Endothelial cell of umbilical vein (primary cell): ENCODE data around the gene ANO4. TPM values are rescaled to one million over a fixed set of nuclear protein-coding genes. Genes with fewer than 3 reads are reported as not detected.

Experiments
- Bru-seq: library from RNA; stranded (reverse); fragments of 400-500 nt; gene quantifications from one replicate; lab custom pipeline; 2021; lab: Mats Ljungman, UMichigan
- BruChase-seq, 2 experiments: library from RNA; stranded (reverse); fragments of 400-500 nt; gene quantifications; one replicate each; lab custom pipeline; 2021; lab: Mats Ljungman, UMichigan
- BruUV-seq: library from RNA; stranded (reverse); fragments of 400-500 nt; replicated peaks from 2 replicates; lab custom pipeline; 2021; lab: Mats Ljungman, UMichigan
- CTCF ChIA-PET: fragments of 300-600, 350-600 bp; sonication (Branson Sonifier 250); formaldehyde crosslinking; loops from one replicate; lab custom pipeline; 2021; ENCODE audit warnings: antibody characterized with exemption, inconsistent platforms; lab: Charles Lee
- POLR2A ChIA-PET: fragments of 300-600, 350-600 bp; sonication (Branson Sonifier 250); formaldehyde crosslinking; loops from one replicate; lab custom pipeline; 2021; ENCODE audit warnings: antibody characterized with exemption, inconsistent platforms; lab: Charles Lee
- DNase-seq: peaks from one replicate; pipeline ENCODE4 v3.0.0-alpha.2; 2011; ENCODE audit warnings: low read depth, low spot score
- FAIRE-seq: peaks from 2 replicates; lab custom pipeline; 2011; peaks lifted over from hg19 to GRCh38; lab: Jason Lieb, UNC
- H2AFZ ChIP-seq: 2 replicates; pipeline ENCODE4 v1.6.0; 2012; ENCODE audit warnings: low read depth, low read length, control low read depth, inconsistent platforms
- H3K27ac ChIP-seq: 2 replicates; pipeline ENCODE4 v1.5.1; 2011; ENCODE audit warnings: low read depth, mild to moderate bottlenecking, control low read depth, low read length, moderate library complexity; ENCODE audit not compliant: insufficient read depth
- H3K27me3 ChIP-seq, 2 experiments: 2 replicates each; pipeline versions ENCODE4 v1.6.0 to v1.6.1; 2011; ENCODE audit warnings: low read length in 2 of 2, mixed read lengths in 1 of 2; ENCODE audit not compliant: control insufficient read depth in 2 of 2, insufficient read depth in 2 of 2
- H3K36me3 ChIP-seq, 2 experiments: 2 replicates in 1 of 2; 3 replicates in 1 of 2; pipeline ENCODE4 v1.5.1; 2011; ENCODE audit warnings: low read length in 2 of 2, mild to moderate bottlenecking in 1 of 2, moderate library complexity in 1 of 2; ENCODE audit not compliant: control insufficient read depth in 2 of 2, insufficient read depth in 2 of 2; ENCODE audit errors: extremely low read depth in 1 of 2
- H3K4me1 ChIP-seq: 3 replicates; pipeline ENCODE4 v1.5.1; 2011; ENCODE audit warnings: mild to moderate bottlenecking, low read length; ENCODE audit not compliant: control insufficient read depth, insufficient read depth; ENCODE audit errors: extremely low read depth
- H3K4me2 ChIP-seq: 2 replicates; pipeline ENCODE4 v1.6.1; 2011; ENCODE audit warnings: low read length, control low read depth, mixed read lengths; ENCODE audit not compliant: insufficient read depth
- H3K4me3 ChIP-seq, 3 experiments: fragments of 200-600 bp in 1 of 3; sonication (generic), shearing (Covaris generic) in 1 of 3; replicated peaks in 1 of 3; 2 replicates each; pipeline ENCODE4 v1.5.1; 2011 to 2016; ENCODE audit warnings: control low read depth in 3 of 3, low read length in 3 of 3, mild to moderate bottlenecking in 2 of 3, inconsistent platforms in 1 of 3, low read depth in 1 of 3, moderate library complexity in 1 of 3; ENCODE audit not compliant: insufficient read depth in 1 of 3
- H3K79me2 ChIP-seq: 2 replicates; pipeline ENCODE4 v1.6.0; 2012; ENCODE audit warnings: low read length, inconsistent platforms; ENCODE audit not compliant: control insufficient read depth, insufficient read depth
- H3K9ac ChIP-seq: replicated peaks from 2 replicates; pipeline ENCODE3; 2011; ENCODE audit warnings: low read length, control low read depth; ENCODE audit not compliant: insufficient read depth; ENCODE audit errors: extremely low read depth
- H3K9me1 ChIP-seq: replicated peaks from 3 replicates; pipeline ENCODE4 v1.6.0; 2011; ENCODE audit warnings: mild to moderate bottlenecking, low read length; ENCODE audit not compliant: control insufficient read depth, insufficient read depth; ENCODE audit errors: extremely low read depth
- H3K9me3 ChIP-seq: replicated peaks from 2 replicates; pipeline ENCODE4 v1.5.1; 2012; ENCODE audit warnings: low read length, inconsistent platforms; ENCODE audit not compliant: control insufficient read depth, insufficient read depth
- H4K20me1 ChIP-seq: replicated peaks from 2 replicates; pipeline ENCODE3; 2011; ENCODE audit warnings: mild to moderate bottlenecking, low read length; ENCODE audit not compliant: control insufficient read depth, insufficient read depth; ENCODE audit errors: extremely low read depth
- EZH2 ChIP-seq: IDR thresholded peaks from 2 replicates; pipeline ENCODE4 v1.6.1; 2012; ENCODE audit warnings: borderline replicate concordance, low read depth, mild to moderate bottlenecking, moderate library complexity, low read length, inconsistent platforms; ENCODE audit not compliant: severe bottlenecking
- FOS ChIP-seq: IDR thresholded peaks from 2 replicates; pipeline ENCODE4 v1.6.1; 2011; ENCODE audit warnings: mild to moderate bottlenecking, low read length, moderate library complexity, borderline replicate concordance; ENCODE audit not compliant: insufficient read depth
- GATA2 ChIP-seq: IDR thresholded peaks from 2 replicates; pipeline ENCODE4 v1.7.0; 2011; ENCODE audit warnings: low read depth, mild to moderate bottlenecking, moderate library complexity, mixed read lengths, low read length; ENCODE audit not compliant: insufficient read length, insufficient read depth
- JUN ChIP-seq: IDR thresholded peaks from 2 replicates; pipeline ENCODE4 v1.6.1; 2011; ENCODE audit warnings: borderline replicate concordance, low read depth; ENCODE audit not compliant: insufficient read length, insufficient read depth
- MAX ChIP-seq: IDR thresholded peaks from 2 replicates; pipeline ENCODE4 v1.6.1; 2011; ENCODE audit not compliant: insufficient read depth, insufficient read length
- MYC ChIP-seq: IDR thresholded peaks from one replicate; pipeline ENCODE4 v1.6.1; 2011; ENCODE audit warnings: mild to moderate bottlenecking, low read depth, low read length
- POLR2A ChIP-seq: IDR thresholded peaks from 2 replicates; pipeline ENCODE4 v1.6.1; 2012; ENCODE audit warnings: low read depth, mild to moderate bottlenecking, control low read depth, low read length
- POLR2AphosphoS5 ChIP-seq: IDR thresholded peaks from 2 replicates; pipeline ENCODE4 v1.6.1; 2012; ENCODE audit warnings: low read depth, mild to moderate bottlenecking, control low read depth, low read length, moderate library complexity; ENCODE audit not compliant: insufficient read depth
- dilution Hi-C: fragments of 300-500 bp; cut with MboI; formaldehyde crosslinking; loops from one replicate; pipeline ENCODE4 v1.15.0; 2019; ENCODE audit warnings: low sequenced_read_pairs; ENCODE audit not compliant: extremely low pct_ligation_motif_present
- intact Hi-C: fragments of 100-400 bp; cut with micrococcal nuclease; formaldehyde crosslinking; loops from one replicate; pipeline ENCODE4 v1.10.0; 2022
- long read RNA-seq: library from polyadenylated mRNA; stranded (forward); transcript quantifications from one replicate; pipeline ENCODE4 v2.0.0, GENCODE V29; 2021
- polyA minus RNA-seq, 3 experiments: library from RNA; depleted of rRNA, polyadenylated mRNA; stranded (reverse); fragments of >200 nt; gene quantifications; 1 replicate in 1 of 3; 2 replicates in 2 of 3; pipeline ENCODE4 v1.2.3, GENCODE V29; 2011
- polyA plus RNA-seq, 4 experiments: library from polyadenylated mRNA; depleted of rRNA in 3 of 4; stranded (reverse) in 3 of 4; unstranded in 1 of 4; fragments of >200 nt; gene quantifications; 2 replicates each; pipeline versions ENCODE4 v1.2.1 to v1.2.3, GENCODE V29; 2011 to 2012; ENCODE audit warnings: missing spikeins in 1 of 4
- total RNA-seq: library from RNA; stranded (reverse); gene quantifications from 2 replicates; pipeline ENCODE4 v1.2.3, GENCODE V29; 2021
- TF ChIP-seq, protein P1 (sequence below), 2 donors: IDR thresholded peaks; 1 replicate in 1 of 2; 2 replicates in 1 of 2; pipeline ENCODE4 v1.5.1; 2011; ENCODE audit warnings: low read length in 2 of 2, mild to moderate bottlenecking in 2 of 2, moderate library complexity in 2 of 2, control low read depth in 1 of 2, inconsistent platforms in 1 of 2, low read depth in 1 of 2; ENCODE audit not compliant: insufficient read depth in 1 of 2; ENCODE audit errors: extremely low read depth in 1 of 2

ANO4 gene
- total RNA-seq, result 0.12 TPM in 1 of 2 replicates, not detected in the other
- 0.25 and 0.29 TPM in 2 replicates for polyA plus RNA-seq
- polyA plus RNA-seq (2011; cell fraction: cytosol; rRNA removed), result 0.24 and 0.32 TPM in 2 replicates
- 0.61 and 0.69 TPM in 2 replicates for polyA plus RNA-seq (2011; cell fraction: nucleus; rRNA removed)
- polyA plus RNA-seq (2012), result 0.33 and 0.54 TPM in 2 replicates
- polyA minus RNA-seq, result 1.4 and 1.8 TPM in 2 replicates
- polyA minus RNA-seq (2011; cell fraction: cytosol; rRNA and poly(A)+ RNA removed), result not detected
- 2.6 and 3.2 TPM in 2 replicates for polyA minus RNA-seq (2011; cell fraction: nucleus; rRNA and poly(A)+ RNA removed)
- percentile 3 among the genes with signal in this experiment for Bru-seq, nascent RNA
- BruChase-seq, experiment 1, labeled RNA remaining after a 6-hour chase, result percentile 10 among the genes with signal in this experiment
- BruChase-seq, experiment 2, labeled RNA remaining after a 2-hour chase, result percentile 13 among the genes with signal in this experiment
- long read RNA-seq, partial matches to known transcripts, result 0 of 1 reads
- long read RNA-seq, other reads (novel, unspliced or antisense), result 1 of 1 reads

DNA sequence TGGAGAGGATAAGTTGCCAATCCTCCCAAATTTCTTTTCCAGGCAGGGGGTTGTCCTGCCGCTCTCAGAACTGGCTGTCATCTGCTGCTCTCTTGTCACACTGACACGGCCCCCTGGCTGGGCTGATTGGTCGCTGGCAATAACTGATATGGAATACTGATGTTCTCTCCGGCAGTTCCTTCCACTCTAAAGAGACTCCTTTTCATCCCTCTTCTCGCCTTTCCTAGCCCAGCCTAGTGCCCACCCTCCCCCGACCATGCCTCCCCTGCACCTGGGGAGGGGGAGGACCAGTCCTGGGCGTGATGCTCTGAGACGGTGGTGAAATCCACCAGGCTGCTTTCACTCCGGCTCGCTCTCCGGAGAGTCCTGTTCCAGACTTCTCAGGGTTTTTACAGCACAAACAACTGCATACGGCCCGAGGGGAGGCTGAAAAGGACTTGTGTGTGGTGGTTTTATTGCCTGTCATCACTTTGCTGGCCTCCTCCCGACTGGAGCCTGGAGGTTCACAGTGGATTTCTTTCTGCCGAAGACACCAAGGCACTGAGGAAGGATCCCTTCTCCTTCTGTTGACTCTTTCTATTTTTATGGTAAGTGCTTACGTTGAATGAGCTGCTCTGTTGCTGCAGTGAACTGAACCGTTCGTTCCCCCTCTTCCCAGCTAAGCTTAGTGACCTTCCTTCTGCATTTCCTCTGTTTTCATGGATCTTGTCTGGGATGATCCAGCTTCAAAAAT, at the start of gene ANO4:
Gene ANO4, plus strand, starts transcription at position 336 of the 733 bp plus-strand sequence. CDS start 107,010 bp downstream, outside the sequence.
- intact Hi-C loops, result no loop called here
- no peaks in the 10 kb centered on the region for H3K9me1 ChIP-seq
- no peaks in the 10 kb centered on the region for H3K79me2 ChIP-seq
- dilution Hi-C loops, result no loop called here
- H3K4me3 ChIP-seq, result no peak within 1 kb of the TSS
- ChIA-PET POLR2A (no interaction called here), CTCF (interaction anchor here (0.6 kb wide), 1 partner anchor 19 kb away, joined by 3 read pairs; no protein-coding TSS in a partner anchor)
- no peak within 1 kb of the TSS for H2AFZ ChIP-seq
- no peak within 1 kb of the TSS for H3K27ac ChIP-seq
- H3K9ac ChIP-seq, result no peak within 1 kb of the TSS
- H3K4me1 ChIP-seq, result no peaks in the 10 kb centered on the region
- H3K27me3 ChIP-seq, result no peaks in the 10 kb centered on the region
- no peaks in the 10 kb centered on the region for H4K20me1 ChIP-seq
- TF ChIP-seq POLR2A, result no peak
- no peak for TF ChIP-seq POLR2AphosphoS5
- no peak for DNase-seq
- no peaks in the 10 kb centered on the region for H3K9me3 ChIP-seq
- H3K4me2 ChIP-seq, result no peak within 1 kb of the TSS
- no peak for FAIRE-seq
- no peaks in the 10 kb centered on the region for H3K36me3 ChIP-seq
- BruUV-seq, result no TSS peak

DNA sequence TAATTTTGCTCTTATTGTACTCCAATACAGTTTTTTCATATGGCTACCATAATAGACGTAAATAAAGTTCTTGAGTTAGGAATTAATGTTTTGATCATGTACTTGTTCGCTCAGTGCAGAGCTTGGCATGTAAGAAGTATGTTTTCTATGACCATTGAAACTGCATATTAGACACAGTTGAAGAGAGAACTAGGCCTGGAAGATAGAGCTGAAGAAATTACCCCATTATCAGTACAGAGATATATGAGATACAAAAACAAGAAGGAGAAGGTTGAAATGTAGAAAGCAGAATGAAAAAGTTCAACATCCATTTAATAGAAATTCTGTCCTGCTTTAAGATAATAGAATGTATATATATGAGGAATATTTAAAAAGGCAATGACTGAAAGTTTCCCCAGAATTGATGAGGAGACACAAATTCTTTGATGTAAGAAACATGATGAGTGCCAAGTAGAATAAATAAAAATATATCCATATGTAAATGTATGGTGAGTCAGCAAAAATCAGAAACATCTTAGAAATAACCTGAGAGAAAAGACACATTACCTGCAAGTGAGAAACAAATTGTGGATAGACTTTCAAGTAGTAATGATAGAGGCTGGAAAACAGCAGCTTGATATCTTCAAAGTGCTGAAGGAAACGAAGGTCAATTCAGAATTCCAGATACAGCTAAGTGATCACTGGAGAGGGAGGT, 49.1 kb upstream of the ANO4 start:
- H3K36me3 ChIP-seq, result no peaks in the 10 kb centered on the region
- H3K79me2 ChIP-seq, result no peaks in the 10 kb centered on the region
- FAIRE-seq (no peak), DNase-seq (no peak)
- H3K4me2 ChIP-seq, result no peak overlapping the region
- H2AFZ ChIP-seq, result no peak overlapping the region
- ChIA-PET CTCF (no interaction called here), POLR2A (no interaction called here)
- H4K20me1 ChIP-seq, result no peaks in the 10 kb centered on the region
- H3K4me1 ChIP-seq, result no peaks in the 10 kb centered on the region
- intact Hi-C loops (loop anchor here (10.0 kb wide), 1 partner anchor 191 kb away; no protein-coding TSS in a partner anchor), dilution Hi-C loops (no loop called here)
- no TSS peak for BruUV-seq
- H3K27ac ChIP-seq, result no peak overlapping the region
- H3K9me3 ChIP-seq, result no peaks in the 10 kb centered on the region
- H3K4me3 ChIP-seq, result no peak overlapping the region
- no peaks in the 10 kb centered on the region for H3K9me1 ChIP-seq
- H3K27me3 ChIP-seq, result no peaks in the 10 kb centered on the region
- no peak overlapping the region for H3K9ac ChIP-seq
- TF ChIP-seq POLR2A (no peak), MYC (no peak), GATA2 (no peak), FOS (no peak), POLR2AphosphoS5 (no peak), MAX (no peak), EZH2 (no peak), JUN (no peak)
- TF ChIP-seq, protein P1, sequence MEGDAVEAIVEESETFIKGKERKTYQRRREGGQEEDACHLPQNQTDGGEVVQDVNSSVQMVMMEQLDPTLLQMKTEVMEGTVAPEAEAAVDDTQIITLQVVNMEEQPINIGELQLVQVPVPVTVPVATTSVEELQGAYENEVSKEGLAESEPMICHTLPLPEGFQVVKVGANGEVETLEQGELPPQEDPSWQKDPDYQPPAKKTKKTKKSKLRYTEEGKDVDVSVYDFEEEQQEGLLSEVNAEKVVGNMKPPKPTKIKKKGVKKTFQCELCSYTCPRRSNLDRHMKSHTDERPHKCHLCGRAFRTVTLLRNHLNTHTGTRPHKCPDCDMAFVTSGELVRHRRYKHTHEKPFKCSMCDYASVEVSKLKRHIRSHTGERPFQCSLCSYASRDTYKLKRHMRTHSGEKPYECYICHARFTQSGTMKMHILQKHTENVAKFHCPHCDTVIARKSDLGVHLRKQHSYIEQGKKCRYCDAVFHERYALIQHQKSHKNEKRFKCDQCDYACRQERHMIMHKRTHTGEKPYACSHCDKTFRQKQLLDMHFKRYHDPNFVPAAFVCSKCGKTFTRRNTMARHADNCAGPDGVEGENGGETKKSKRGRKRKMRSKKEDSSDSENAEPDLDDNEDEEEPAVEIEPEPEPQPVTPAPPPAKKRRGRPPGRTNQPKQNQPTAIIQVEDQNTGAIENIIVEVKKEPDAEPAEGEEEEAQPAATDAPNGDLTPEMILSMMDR (IDR thresholded peaks at IDR 0.05; ENCODE audit: extremely low read depth in 1 of 2, insufficient read depth in 1 of 2, low read depth in 1 of 2, low read length in 2 of 2), result no peak
